HepG2 (cell line): Measurements from ENCODE around the gene NUP54. TPM values are rescaled to one million over a fixed set of nuclear protein-coding genes. Genes with fewer than 3 reads are reported as not detected.

Experiments
- ATAC-seq: fragments of 200-7000 bp; cut with Tn5 transposase; 3 replicates; pipeline ENCODE4 v1.9.1; 2020; ENCODE audit warnings: mild to moderate bottlenecking, moderate library complexity
- BruUV-seq: library from RNA; stranded (reverse); fragments of 400-500 nt; replicated peaks from 2 replicates; lab custom pipeline; 2021; lab: Mats Ljungman, UMichigan
- CTCF ChIA-PET: fragments of 300-600 bp; formaldehyde crosslinking; extraction: SDS; loops from one replicate; lab custom pipeline; 2021; ENCODE audit warnings: low total read pairs, inconsistent platforms, low intra/inter-chr PET ratio; lab: Yijun Ruan, JAX
- POLR2A ChIA-PET: fragments of 350-600 bp; sonication (Branson Sonifier 250); formaldehyde crosslinking; loops from one replicate; lab custom pipeline; 2020; ENCODE audit warnings: antibody characterized with exemption, inconsistent platforms; lab: Yijun Ruan, JAX
- DNase-seq: peaks from one replicate; pipeline ENCODE4 v3.0.0-alpha.2; 2015; ENCODE audit warnings: low spot score
- FAIRE-seq: peaks from 3 replicates; lab custom pipeline; 2011; peaks lifted over from hg19 to GRCh38; lab: Jason Lieb, UNC
- H2AFZ ChIP-seq: one replicate; pipeline ENCODE4 v1.6.1; 2011; ENCODE audit warnings: low read length, inconsistent platforms
- H3K27ac ChIP-seq: fragments of 300-600 bp; 3 replicates; pipeline ENCODE4 v1.8.0; 2011; ENCODE audit warnings: mixed run types, mild to moderate bottlenecking, mixed read lengths, low read length, inconsistent platforms; ENCODE audit not compliant: insufficient read depth; ENCODE audit errors: extremely low read length
- H3K27me3 ChIP-seq, 2 experiments: fragments of 200-600 bp in 1 of 2; 2 replicates in 1 of 2; 3 replicates in 1 of 2; pipeline versions ENCODE4 v1.6.0 to v1.8.0; 2011; ENCODE audit warnings: low read length in 2 of 2, mild to moderate bottlenecking in 2 of 2, moderate library complexity in 2 of 2, inconsistent platforms in 1 of 2; ENCODE audit not compliant: insufficient read depth in 2 of 2, control insufficient read depth in 1 of 2
- H3K36me3 ChIP-seq, 2 experiments: fragments of 200-600 bp in 1 of 2; replicated peaks in 1 of 2; 2 replicates in 1 of 2; 3 replicates in 1 of 2; pipeline versions ENCODE4 v1.5.1 to v1.8.0; 2011; ENCODE audit warnings: low read length in 2 of 2, inconsistent platforms in 1 of 2; ENCODE audit not compliant: insufficient read depth in 2 of 2, control insufficient read depth in 1 of 2
- H3K4me1 ChIP-seq: 2 replicates; pipeline ENCODE4 v1.5.1; 2012; ENCODE audit warnings: low read length, inconsistent platforms; ENCODE audit not compliant: insufficient read depth
- H3K4me2 ChIP-seq: 2 replicates; pipeline ENCODE4 v1.6.0; 2011; ENCODE audit warnings: low read depth, low read length, inconsistent platforms
- H3K4me3 ChIP-seq, 3 experiments: fragments of 200-600 bp in 1 of 3; sonication (generic), shearing (Covaris generic) in 1 of 3; replicated peaks in 1 of 3; 2 replicates each; pipeline ENCODE4 v1.5.1; 2011 to 2016; ENCODE audit warnings: low read length in 3 of 3, inconsistent platforms in 2 of 3, low read depth in 2 of 3, mild to moderate bottlenecking in 2 of 3, control low read depth in 1 of 3, mixed read lengths in 1 of 3; ENCODE audit not compliant: insufficient read depth in 1 of 3
- H3K79me2 ChIP-seq: one replicate; pipeline ENCODE4 v1.6.1; 2011; ENCODE audit warnings: low read length, inconsistent platforms; ENCODE audit not compliant: insufficient read depth
- H3K9ac ChIP-seq: 2 replicates; pipeline ENCODE4 v1.6.0; 2011; ENCODE audit warnings: mild to moderate bottlenecking, low read depth, low read length, inconsistent platforms; ENCODE audit not compliant: insufficient read depth
- H3K9me3 ChIP-seq: 2 replicates; pipeline ENCODE4 v1.5.1; 2012; ENCODE audit warnings: mild to moderate bottlenecking, low read length
- H4K20me1 ChIP-seq: 2 replicates; pipeline ENCODE4 v1.6.0; 2011; ENCODE audit warnings: inconsistent platforms, mild to moderate bottlenecking, low read length, moderate library complexity; ENCODE audit not compliant: insufficient read depth
- ATAD3A ChIP-seq: sonication (generic); formaldehyde crosslinking; IDR thresholded peaks from 2 replicates; pipeline ENCODE4 v1.4.0; 2020; ENCODE audit warnings: missing genetic modification reagents
- NFYC ChIP-seq: IDR thresholded peaks from 2 replicates; pipeline ENCODE4 v1.6.1; 2016; ENCODE audit warnings: missing genetic modification reagents, missing compliant biosample characterization
- ONECUT2 ChIP-seq: sonication (generic); formaldehyde crosslinking; IDR thresholded peaks from 2 replicates; pipeline ENCODE4 v1.4.0; 2020; ENCODE audit warnings: missing genetic modification reagents
- SMAD1 ChIP-seq: sonication (generic); formaldehyde crosslinking; IDR thresholded peaks from 2 replicates; pipeline ENCODE4 v1.4.0; 2020; ENCODE audit warnings: missing genetic modification reagents, low read depth, mild to moderate bottlenecking, borderline replicate concordance
- TEAD3 ChIP-seq: optimal IDR thresholded peaks from 2 replicates; pipeline ENCODE3; 2016; ENCODE audit warnings: borderline replicate concordance
- TMF1 ChIP-seq: sonication (generic); formaldehyde crosslinking; IDR thresholded peaks from 2 replicates; pipeline ENCODE4 v1.8.1; 2022; ENCODE audit warnings: low read depth, missing genetic modification reagents
- ZNF292 ChIP-seq: sonication (generic); formaldehyde crosslinking; IDR thresholded peaks from 2 replicates; pipeline ENCODE4 v1.8.1; 2022; ENCODE audit warnings: mild to moderate bottlenecking, low read depth, missing genetic modification reagents, borderline replicate concordance
- ZNF484 ChIP-seq: sonication (generic); formaldehyde crosslinking; IDR thresholded peaks from 2 replicates; pipeline ENCODE4 v1.5.1; 2020; ENCODE audit warnings: mild to moderate bottlenecking, low read depth, missing genetic modification reagents, borderline replicate concordance
- ZNF570 ChIP-seq: sonication (generic); formaldehyde crosslinking; IDR thresholded peaks from 2 replicates; pipeline ENCODE4 v1.4.0; 2020; ENCODE audit warnings: mild to moderate bottlenecking, missing genetic modification reagents, borderline replicate concordance
- ZNF747 ChIP-seq: sonication (generic); formaldehyde crosslinking; IDR thresholded peaks from 2 replicates; pipeline ENCODE4 v1.8.1; 2023; ENCODE audit warnings: missing genetic modification reagents, mild to moderate bottlenecking, borderline replicate concordance
- WGBS: methylation state at CpG from one replicate; pipeline ENCODE4 v1.1.6; 2017; ENCODE audit warnings: low lambda C conversion rate; 5-methylcytosine and 5-hydroxymethylcytosine counted together
- in situ Hi-C: cut with HindIII; loops from 2 replicates; pipeline ENCODE4 v1.10.0; 2017; ENCODE audit warnings: low pct_unique_long_range_greater_than_20kb; ENCODE audit not compliant: extremely low pct_ligation_motif_present
- intact Hi-C: fragments of 100-400 bp; cut with micrococcal nuclease; formaldehyde crosslinking; loops from one replicate; pipeline ENCODE4 v1.10.0; 2022; ENCODE audit not compliant: unreplicated experiment
- polyA plus RNA-seq, 8 experiments: library from polyadenylated mRNA; depleted of rRNA in 3 of 8; stranded (reverse) in 7 of 8; unstranded in 1 of 8; fragments of >200 nt; fragmentation: Illumina TruSeq in 4 of 8; extraction: Trizol in 4 of 8; gene quantifications; 2 replicates each; pipeline versions ENCODE4 v1.2.1 to v1.2.3, GENCODE V29; 2011 to 2016; ENCODE audit warnings: low read depth in 4 of 8, missing spikeins in 1 of 8, mixed read lengths in 1 of 8; ENCODE audit not compliant: insufficient read depth in 1 of 8
- total RNA-seq, 5 experiments: library from RNA; depleted of rRNA; stranded (reverse); fragments of >200 nt; fragmentation: Illumina TruSeq; extraction: Trizol; gene quantifications; 2 replicates each; pipeline ENCODE4 v1.2.3, GENCODE V29; 2016; ENCODE audit warnings: low read depth in 1 of 5
- TF ChIP-seq, protein P1 (sequence below): sonication (generic); formaldehyde crosslinking; conservative IDR thresholded peaks from 2 replicates; pipeline ENCODE4 v1.4.0; 2020; ENCODE audit warnings: mild to moderate bottlenecking, missing genetic modification reagents, moderate library complexity
- TF ChIP-seq, protein P2 (sequence below): sonication (generic); formaldehyde crosslinking; IDR thresholded peaks from 2 replicates; pipeline ENCODE4 v1.5.1; 2020; ENCODE audit warnings: mild to moderate bottlenecking, missing genetic modification reagents, borderline replicate concordance
- TF ChIP-seq, protein P3 (sequence below): IDR thresholded peaks from 2 replicates; pipeline ENCODE4 v1.6.1; 2016; ENCODE audit warnings: mild to moderate bottlenecking, missing biosample characterization, missing genetic modification reagents
- TF ChIP-seq, protein P4 (sequence below): sonication (generic); formaldehyde crosslinking; IDR thresholded peaks from 2 replicates; pipeline ENCODE4 v1.5.0; 2020; ENCODE audit warnings: mild to moderate bottlenecking, missing genetic modification reagents

NUP54 gene
- total and polyA plus RNA-seq, 2 of the 13 experiments (the other 11 are each of a cell fraction or from before 2014, with no cell fraction given) = 36.1 to 69.3 TPM

DNA sequence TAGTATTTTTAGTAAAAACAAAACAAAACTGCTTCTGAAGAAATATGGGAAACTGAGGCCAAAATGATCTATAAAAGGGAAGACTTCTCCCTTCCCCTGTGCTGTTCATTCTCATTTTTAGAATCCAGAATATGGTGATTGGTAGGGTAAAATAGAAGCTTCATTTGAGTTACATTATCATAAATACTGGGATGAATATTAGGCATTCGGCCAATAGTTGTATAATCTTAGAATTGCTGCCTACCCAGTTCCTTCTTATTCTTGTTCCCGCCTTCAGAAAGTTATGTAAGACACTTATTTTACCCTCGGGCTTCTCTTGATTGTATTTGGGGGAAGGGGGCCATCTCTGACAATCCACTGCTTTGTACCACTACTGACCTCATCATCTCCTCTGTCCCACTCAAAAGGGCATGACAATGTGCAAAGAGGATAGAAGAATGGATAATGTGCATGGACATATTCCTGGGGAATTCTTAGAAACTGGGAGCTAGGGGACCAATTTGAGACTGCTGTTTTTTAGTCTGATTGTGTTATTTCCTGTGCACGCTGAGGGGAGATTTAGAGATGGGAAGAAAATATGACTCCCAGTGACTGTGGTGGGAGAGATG, 73.1 kb downstream of the NUP54 start (continued):
- TF ChIP-seq, protein P1, sequence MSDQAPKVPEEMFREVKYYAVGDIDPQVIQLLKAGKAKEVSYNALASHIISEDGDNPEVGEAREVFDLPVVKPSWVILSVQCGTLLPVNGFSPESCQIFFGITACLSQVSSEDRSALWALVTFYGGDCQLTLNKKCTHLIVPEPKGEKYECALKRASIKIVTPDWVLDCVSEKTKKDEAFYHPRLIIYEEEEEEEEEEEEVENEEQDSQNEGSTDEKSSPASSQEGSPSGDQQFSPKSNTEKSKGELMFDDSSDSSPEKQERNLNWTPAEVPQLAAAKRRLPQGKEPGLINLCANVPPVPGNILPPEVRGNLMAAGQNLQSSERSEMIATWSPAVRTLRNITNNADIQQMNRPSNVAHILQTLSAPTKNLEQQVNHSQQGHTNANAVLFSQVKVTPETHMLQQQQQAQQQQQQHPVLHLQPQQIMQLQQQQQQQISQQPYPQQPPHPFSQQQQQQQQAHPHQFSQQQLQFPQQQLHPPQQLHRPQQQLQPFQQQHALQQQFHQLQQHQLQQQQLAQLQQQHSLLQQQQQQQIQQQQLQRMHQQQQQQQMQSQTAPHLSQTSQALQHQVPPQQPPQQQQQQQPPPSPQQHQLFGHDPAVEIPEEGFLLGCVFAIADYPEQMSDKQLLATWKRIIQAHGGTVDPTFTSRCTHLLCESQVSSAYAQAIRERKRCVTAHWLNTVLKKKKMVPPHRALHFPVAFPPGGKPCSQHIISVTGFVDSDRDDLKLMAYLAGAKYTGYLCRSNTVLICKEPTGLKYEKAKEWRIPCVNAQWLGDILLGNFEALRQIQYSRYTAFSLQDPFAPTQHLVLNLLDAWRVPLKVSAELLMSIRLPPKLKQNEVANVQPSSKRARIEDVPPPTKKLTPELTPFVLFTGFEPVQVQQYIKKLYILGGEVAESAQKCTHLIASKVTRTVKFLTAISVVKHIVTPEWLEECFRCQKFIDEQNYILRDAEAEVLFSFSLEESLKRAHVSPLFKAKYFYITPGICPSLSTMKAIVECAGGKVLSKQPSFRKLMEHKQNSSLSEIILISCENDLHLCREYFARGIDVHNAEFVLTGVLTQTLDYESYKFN = no peak

DNA sequence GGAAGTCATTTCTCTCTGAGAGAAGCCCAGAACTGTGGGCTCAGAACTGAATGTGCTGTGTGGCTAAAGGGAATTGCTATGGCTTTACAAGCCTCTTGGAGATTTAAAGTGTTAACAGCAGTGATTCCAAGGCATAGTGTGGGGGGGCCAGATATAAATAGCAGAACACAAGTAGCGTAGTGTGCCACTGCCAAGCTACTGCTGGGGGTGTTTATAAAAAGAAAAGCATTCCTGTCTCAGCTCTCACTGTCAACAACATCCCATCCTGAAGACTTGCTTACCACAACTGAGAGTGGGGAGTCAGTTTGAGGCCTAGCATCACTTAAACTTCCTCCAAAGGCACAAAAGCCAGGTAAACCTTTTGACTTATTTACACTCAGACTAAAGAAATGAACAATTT, 73.7 kb downstream of the NUP54 start, which contains the start of gene ART3:
Gene ART3, plus strand, starts transcription at position 242 of the 400 bp plus-strand sequence. CDS start 1,181 bp downstream, outside the sequence.
- FAIRE-seq (no peak), DNase-seq (no peak), ATAC-seq (no peak)
- CTCF ChIA-PET = no interaction called here
- Histone ChIP-seq H3K36me3 (no peaks in the 10 kb centered on the region), H3K27ac (no peak within 1 kb of the TSS), H3K4me2 (no peak within 1 kb of the TSS), H3K9ac (no peak within 1 kb of the TSS), H3K27me3 (0 out of 5 replicates have a peak, but pooled peaks cover 0 to 6% of the 10 kb centered on the region in 2 experiments), H3K4me1 (no peaks in the 10 kb centered on the region), H3K79me2 (no peaks in the 10 kb centered on the region), H3K9me3 (no peaks in the 10 kb centered on the region), H4K20me1 (no peaks in the 10 kb centered on the region), H2AFZ (no peak within 1 kb of the TSS), H3K4me3 (no peak within 1 kb of the TSS)
- POLR2A ChIA-PET = no interaction called here
- no TSS peak for BruUV-seq
- TF ChIP-seq ATAD3A (CRISPR knock-in tag) (no peak), TEAD3 (no peak), TMF1 (CRISPR knock-in tag) (no peak), ZNF484 (no peak), ONECUT2 (no peak), ZNF747 (CRISPR knock-in tag) (no peak), SMAD1 (CRISPR knock-in tag) (no peak), NFYC (no peak), ZNF292 (CRISPR knock-in tag) (no peak), ZNF570 (no peak)
- TF ChIP-seq, protein P2, sequence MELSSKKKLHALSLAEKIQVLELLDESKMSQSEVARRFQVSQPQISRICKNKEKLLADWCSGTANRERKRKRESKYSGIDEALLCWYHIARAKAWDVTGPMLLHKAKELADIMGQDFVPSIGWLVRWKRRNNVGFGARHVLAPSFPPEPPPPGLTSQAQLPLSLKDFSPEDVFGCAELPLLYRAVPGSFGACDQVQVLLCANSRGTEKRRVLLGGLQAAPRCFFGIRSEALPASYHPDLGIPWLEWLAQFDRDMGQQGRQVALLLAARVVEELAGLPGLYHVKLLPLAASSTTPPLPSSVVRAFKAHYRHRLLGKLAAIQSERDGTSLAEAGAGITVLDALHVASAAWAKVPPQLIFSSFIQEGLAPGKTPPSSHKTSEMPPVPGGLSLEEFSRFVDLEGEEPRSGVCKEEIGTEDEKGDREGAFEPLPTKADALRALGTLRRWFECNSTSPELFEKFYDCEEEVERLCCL (CRISPR knock-in tag) = no peak
- TF ChIP-seq, protein P3, sequence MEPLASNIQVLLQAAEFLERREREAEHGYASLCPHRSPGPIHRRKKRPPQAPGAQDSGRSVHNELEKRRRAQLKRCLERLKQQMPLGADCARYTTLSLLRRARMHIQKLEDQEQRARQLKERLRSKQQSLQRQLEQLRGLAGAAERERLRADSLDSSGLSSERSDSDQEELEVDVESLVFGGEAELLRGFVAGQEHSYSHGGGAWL = no peak
- TF ChIP-seq, protein P4, sequence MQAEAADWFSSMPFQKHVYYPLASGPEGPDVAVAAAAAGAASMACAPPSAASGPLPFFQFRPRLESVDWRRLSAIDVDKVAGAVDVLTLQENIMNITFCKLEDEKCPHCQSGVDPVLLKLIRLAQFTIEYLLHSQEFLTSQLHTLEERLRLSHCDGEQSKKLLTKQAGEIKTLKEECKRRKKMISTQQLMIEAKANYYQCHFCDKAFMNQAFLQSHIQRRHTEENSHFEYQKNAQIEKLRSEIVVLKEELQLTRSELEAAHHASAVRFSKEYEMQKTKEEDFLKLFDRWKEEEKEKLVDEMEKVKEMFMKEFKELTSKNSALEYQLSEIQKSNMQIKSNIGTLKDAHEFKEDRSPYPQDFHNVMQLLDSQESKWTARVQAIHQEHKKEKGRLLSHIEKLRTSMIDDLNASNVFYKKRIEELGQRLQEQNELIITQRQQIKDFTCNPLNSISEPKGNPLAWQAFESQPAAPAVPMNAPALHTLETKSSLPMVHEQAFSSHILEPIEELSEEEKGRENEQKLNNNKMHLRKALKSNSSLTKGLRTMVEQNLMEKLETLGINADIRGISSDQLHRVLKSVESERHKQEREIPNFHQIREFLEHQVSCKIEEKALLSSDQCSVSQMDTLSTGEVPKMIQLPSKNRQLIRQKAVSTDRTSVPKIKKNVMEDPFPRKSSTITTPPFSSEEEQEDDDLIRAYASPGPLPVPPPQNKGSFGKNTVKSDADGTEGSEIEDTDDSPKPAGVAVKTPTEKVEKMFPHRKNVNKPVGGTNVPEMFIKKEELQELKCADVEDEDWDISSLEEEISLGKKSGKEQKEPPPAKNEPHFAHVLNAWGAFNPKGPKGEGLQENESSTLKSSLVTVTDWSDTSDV (CRISPR knock-in tag) = no peak
- in situ Hi-C loops (no loop called here), intact Hi-C loops (no loop called here)
- WGBS = 0% methylated on average over 1 of the region's 1 CpG
